AG09309 (cell line): ENCODE data around the gene P2RY13.
A peak's percentile ranks its signal among the peaks of the same experiment; 100 is the strongest.

Experiments used
- DNase-seq: peaks from one replicate; pipeline ENCODE4 v3.0.0-alpha.2; 2010; ENCODE audit warnings: low read depth
- H3K4me3 ChIP-seq: 2 replicates; pipeline ENCODE4 v1.5.1; 2011; ENCODE audit warnings: mild to moderate bottlenecking, low read depth, low read length, moderate library complexity; ENCODE audit not compliant: control insufficient read depth
- TF ChIP-seq, protein P1 (sequence below): IDR thresholded peaks from 2 replicates; pipeline ENCODE4 v1.5.1; 2011; ENCODE audit warnings: mild to moderate bottlenecking, low read depth, low read length, inconsistent platforms; ENCODE audit not compliant: insufficient read depth, control insufficient read depth; ENCODE audit errors: missing control alignments

The P2RY13 gene

GRCh38 chr3:151327571-151328198 lies 1.7 kb downstream of the P2RY13 start:
- TF ChIP-seq, protein P1, sequence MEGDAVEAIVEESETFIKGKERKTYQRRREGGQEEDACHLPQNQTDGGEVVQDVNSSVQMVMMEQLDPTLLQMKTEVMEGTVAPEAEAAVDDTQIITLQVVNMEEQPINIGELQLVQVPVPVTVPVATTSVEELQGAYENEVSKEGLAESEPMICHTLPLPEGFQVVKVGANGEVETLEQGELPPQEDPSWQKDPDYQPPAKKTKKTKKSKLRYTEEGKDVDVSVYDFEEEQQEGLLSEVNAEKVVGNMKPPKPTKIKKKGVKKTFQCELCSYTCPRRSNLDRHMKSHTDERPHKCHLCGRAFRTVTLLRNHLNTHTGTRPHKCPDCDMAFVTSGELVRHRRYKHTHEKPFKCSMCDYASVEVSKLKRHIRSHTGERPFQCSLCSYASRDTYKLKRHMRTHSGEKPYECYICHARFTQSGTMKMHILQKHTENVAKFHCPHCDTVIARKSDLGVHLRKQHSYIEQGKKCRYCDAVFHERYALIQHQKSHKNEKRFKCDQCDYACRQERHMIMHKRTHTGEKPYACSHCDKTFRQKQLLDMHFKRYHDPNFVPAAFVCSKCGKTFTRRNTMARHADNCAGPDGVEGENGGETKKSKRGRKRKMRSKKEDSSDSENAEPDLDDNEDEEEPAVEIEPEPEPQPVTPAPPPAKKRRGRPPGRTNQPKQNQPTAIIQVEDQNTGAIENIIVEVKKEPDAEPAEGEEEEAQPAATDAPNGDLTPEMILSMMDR, result peak; percentile 40
- H3K4me3 ChIP-seq, result no peak overlapping the region
- DNase-seq, result no peak

GRCh38 chr3:151322511-151322910 lies 6.8 kb downstream of the P2RY13 start:
- TF ChIP-seq, protein P1, result no peak
- no peak for DNase-seq
- H3K4me3 ChIP-seq, result no peak overlapping the region

- no peak for DNase-seq
- TF ChIP-seq, protein P1, result no peak
- no peak overlapping the region for H3K4me3 ChIP-seq
These were observed 7.8 kb downstream of the P2RY13 start for GRCh38 chr3:151321526-151321925.

- no peak for DNase-seq
- TF ChIP-seq, protein P1, result no peak
- no peak overlapping the region for H3K4me3 ChIP-seq
These were observed 9.2 kb downstream of the P2RY13 start for GRCh38 chr3:151320131-151320530.

DNA sequence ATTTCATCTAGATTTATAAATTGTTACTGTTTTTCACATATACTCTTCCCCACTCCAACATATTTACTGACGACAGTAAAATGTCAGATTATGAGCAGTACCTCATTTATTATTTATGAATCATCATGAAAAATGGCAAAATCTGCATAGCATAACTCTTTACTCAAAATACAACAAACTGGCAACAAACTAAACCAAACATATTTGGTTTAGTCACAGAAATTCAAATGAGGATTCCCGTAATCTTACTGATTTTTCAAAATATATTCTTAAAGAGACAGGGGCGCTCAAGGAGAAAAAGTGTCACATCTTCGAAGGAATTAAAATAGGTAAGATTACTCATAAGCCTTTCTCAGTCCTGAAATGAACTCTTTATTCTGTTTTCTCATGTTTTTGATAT lies 9.7 kb downstream of the P2RY13 start:
- no peak for DNase-seq
- TF ChIP-seq, protein P1, result no peak
- H3K4me3 ChIP-seq, result no peak overlapping the region

DNA sequence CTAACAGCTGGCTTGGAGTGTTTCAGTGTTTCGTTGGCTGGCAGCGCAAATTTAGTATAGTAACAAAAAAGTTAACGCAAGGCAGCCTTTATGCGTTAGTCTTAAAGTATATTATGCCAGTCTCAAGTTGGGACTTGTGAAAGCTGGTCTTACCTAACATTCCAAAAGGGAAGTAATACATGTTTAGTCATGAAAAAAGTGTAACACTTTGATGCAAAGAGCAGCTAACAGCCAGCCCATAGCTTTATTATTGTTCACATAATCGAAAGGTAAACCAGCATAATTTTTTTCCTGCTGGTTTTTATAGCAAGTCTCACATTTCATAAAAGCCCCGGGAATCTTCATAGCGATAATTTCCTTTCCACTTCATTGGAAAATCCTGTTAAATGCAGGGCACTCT lies 10.4 kb downstream of the P2RY13 start:
- TF ChIP-seq, protein P1, result no peak
- no peak overlapping the region for H3K4me3 ChIP-seq
- DNase-seq, result no peak

DNA sequence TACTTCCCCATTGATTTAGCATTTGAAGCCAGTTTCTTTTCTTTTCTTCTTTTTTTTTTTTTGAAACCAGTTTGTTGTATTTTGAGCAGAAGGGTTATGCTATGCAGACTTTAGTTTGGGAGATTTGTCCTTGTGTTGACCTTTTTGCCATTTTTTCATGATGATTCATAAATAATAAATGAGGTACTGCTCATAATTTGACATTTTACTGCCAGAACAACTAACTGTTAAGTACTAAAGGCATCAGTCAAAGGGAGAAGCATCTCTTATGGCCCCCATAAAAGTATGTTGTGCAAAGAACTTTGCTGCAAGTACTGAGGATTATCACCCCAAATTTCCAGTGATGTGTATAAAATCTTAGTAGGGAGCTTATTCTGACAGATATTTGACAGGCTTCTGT lies 11.0 kb downstream of the P2RY13 start:
- TF ChIP-seq, protein P1, result no peak
- H3K4me3 ChIP-seq, result no peak overlapping the region
- DNase-seq, result no peak
